Immature natural killer cell (primary cell): ENCODE results near the gene PDLIM5. TPM values are rescaled to one million over a fixed set of nuclear protein-coding genes. Genes with fewer than 3 reads are reported as not detected.

ENCODE experiments used
- DNase-seq, 3 donors: peaks; one replicate each; pipeline ENCODE4 v3.0.0; 2022; ENCODE audit warnings: mixed read lengths in 1 of 3
- H3K27ac Mint-ChIP-seq, 6 donors: one replicate each; pipeline ENCODE4 v1.8.0; 2020; ENCODE audit warnings: mixed read lengths in 6 of 6, mild to moderate bottlenecking in 5 of 6, inconsistent platforms in 4 of 6, moderate library complexity in 3 of 6
- H3K27me3 Mint-ChIP-seq, 3 donors: one replicate each; pipeline ENCODE4 v1.8.0; 2020 to 2021; ENCODE audit warnings: low read depth in 3 of 3, mild to moderate bottlenecking in 3 of 3, mixed read lengths in 3 of 3, moderate library complexity in 3 of 3, inconsistent platforms in 1 of 3
- H3K36me3 Mint-ChIP-seq, 3 donors: one replicate each; pipeline ENCODE4 v1.8.0; 2020; ENCODE audit warnings: mixed read lengths in 3 of 3, inconsistent platforms in 2 of 3, mild to moderate bottlenecking in 2 of 3
- H3K4me1 Mint-ChIP-seq, 2 donors: one replicate each; pipeline ENCODE4 v1.8.0; 2020; ENCODE audit warnings: inconsistent platforms in 2 of 2, mild to moderate bottlenecking in 2 of 2, mixed read lengths in 2 of 2, moderate library complexity in 1 of 2
- H3K4me3 Mint-ChIP-seq, 5 donors: one replicate each; pipeline ENCODE4 v1.8.0; 2020; ENCODE audit warnings: mild to moderate bottlenecking in 5 of 5, mixed read lengths in 5 of 5, inconsistent platforms in 3 of 5, moderate library complexity in 3 of 5
- H3K9me3 Mint-ChIP-seq, 6 donors: one replicate each; pipeline ENCODE4 v1.8.0; 2020; ENCODE audit warnings: mild to moderate bottlenecking in 6 of 6, mixed read lengths in 6 of 6, inconsistent platforms in 4 of 6, moderate library complexity in 3 of 6
- polyA plus RNA-seq, 3 donors: library from polyadenylated mRNA; unstranded; fragments of 300-500 nt; fragmentation: Illumina TruSeq; gene quantifications; one replicate each; pipeline ENCODE4 v1.2.3, GENCODE V29; 2021

The PDLIM5 gene
- polyA plus RNA-seq, 3 donors from 2014 or later: 38.7 to 57.1 (median 55.8) TPM

GRCh38 chr4:94559351-94559806 is 107.6 kb downstream of the PDLIM5 start:
- DNase-seq: no peak
- Mint-ChIP-seq H3K27me3 (peaks cover 0 to 3% (median 0%) of the 10 kb centered on the region in 3 donors), H3K4me3 (no peak overlapping the region), H3K36me3 (peaks cover 0 to 3% (median 0%) of the 10 kb centered on the region in 3 donors), H3K4me1 (no peaks in the 10 kb centered on the region), H3K9me3 (no peaks in the 10 kb centered on the region), H3K27ac (no peak overlapping the region)

- Mint-ChIP-seq H3K27ac (no peak overlapping the region), H3K27me3 (peaks cover 0 to 3% (median 0%) of the 10 kb centered on the region in 3 donors), H3K4me3 (no peak overlapping the region), H3K36me3 (no peaks in the 10 kb centered on the region), H3K4me1 (no peaks in the 10 kb centered on the region), H3K9me3 (no peaks in the 10 kb centered on the region)
- DNase-seq: no peak
These were observed 109.7 kb downstream of the PDLIM5 start for GRCh38 chr4:94561249-94562024.

GRCh38 chr4:94562285-94562684 is 110.5 kb downstream of the PDLIM5 start:
- no peaks in the 10 kb centered on the region for H3K27me3 Mint-ChIP-seq
- H3K27ac Mint-ChIP-seq: no peak overlapping the region
- H3K9me3 Mint-ChIP-seq: no peaks in the 10 kb centered on the region

GRCh38 chr4:94564252-94564651 is 112.5 kb downstream of the PDLIM5 start:
- H3K4me3 Mint-ChIP-seq: no peak overlapping the region
- H3K36me3 Mint-ChIP-seq: no peaks in the 10 kb centered on the region
- H3K27me3 Mint-ChIP-seq: no peaks in the 10 kb centered on the region
- no peak overlapping the region for H3K27ac Mint-ChIP-seq
- no peak for DNase-seq
- H3K4me1 Mint-ChIP-seq: peaks cover 10 to 19% of the 10 kb centered on the region in 2 donors
- no peaks in the 10 kb centered on the region for H3K9me3 Mint-ChIP-seq

More at GRCh38 chr4:94562285-94562684, 110.5 kb downstream of the PDLIM5 start:
- H3K4me3 Mint-ChIP-seq: no peak overlapping the region
- no peak for DNase-seq
- H3K36me3 Mint-ChIP-seq: no peaks in the 10 kb centered on the region
- peaks cover under 1 to 2% of the 10 kb centered on the region in 2 donors for H3K4me1 Mint-ChIP-seq

GRCh38 chr4:94566420-94566819 is 114.7 kb downstream of the PDLIM5 start:
- no peak overlapping the region for H3K4me3 Mint-ChIP-seq
- no peaks in the 10 kb centered on the region for H3K27me3 Mint-ChIP-seq
- no peaks in the 10 kb centered on the region for H3K9me3 Mint-ChIP-seq
- H3K4me1 Mint-ChIP-seq: peaks cover 10 to 25% of the 10 kb centered on the region in 2 donors
- no peak for DNase-seq
- no peaks in the 10 kb centered on the region for H3K36me3 Mint-ChIP-seq
- no peak overlapping the region for H3K27ac Mint-ChIP-seq

GRCh38 chr4:94567811-94568210 is 116.1 kb downstream of the PDLIM5 start:
- no peaks in the 10 kb centered on the region for H3K9me3 Mint-ChIP-seq
- no peaks in the 10 kb centered on the region for H3K27me3 Mint-ChIP-seq
- H3K4me1 Mint-ChIP-seq: peaks cover 10 to 25% of the 10 kb centered on the region in 2 donors
- DNase-seq: peak in 2 of 3 donors; percentile 6 to 11
- no peaks in the 10 kb centered on the region for H3K36me3 Mint-ChIP-seq
- H3K27ac Mint-ChIP-seq: peak overlapping the region in 5 of 6 donors; percentile 6 to 85 (median 62)
- peak overlapping the region; percentile 63 to 79 (median 76) for H3K4me3 Mint-ChIP-seq

- no peak for DNase-seq
- Mint-ChIP-seq H3K36me3 (peaks cover 0 to 5% (median 2%) of the 10 kb centered on the region in 3 donors), H3K27ac (no peak overlapping the region), H3K9me3 (no peaks in the 10 kb centered on the region), H3K4me1 (peaks cover 10 to 25% of the 10 kb centered on the region in 2 donors), H3K27me3 (no peaks in the 10 kb centered on the region), H3K4me3 (no peak overlapping the region)
These were observed 118.8 kb downstream of the PDLIM5 start for GRCh38 chr4:94570558-94570957.

- no peak for DNase-seq
- Mint-ChIP-seq H3K4me3 (no peak overlapping the region), H3K27ac (no peak overlapping the region), H3K36me3 (peaks cover 0 to 13% (median 10%) of the 10 kb centered on the region in 3 donors), H3K4me1 (peaks cover 10 to 25% of the 10 kb centered on the region in 2 donors), H3K9me3 (no peaks in the 10 kb centered on the region), H3K27me3 (no peaks in the 10 kb centered on the region)
These were observed 119.6 kb downstream of the PDLIM5 start for GRCh38 chr4:94571298-94571697.

GRCh38 chr4:94571715-94572114 is 120.0 kb downstream of the PDLIM5 start:
- DNase-seq: no peak
- Mint-ChIP-seq H3K4me1 (peaks cover 10 to 25% of the 10 kb centered on the region in 2 donors), H3K9me3 (no peaks in the 10 kb centered on the region), H3K27me3 (no peaks in the 10 kb centered on the region), H3K27ac (no peak overlapping the region), H3K4me3 (no peak overlapping the region), H3K36me3 (peaks cover 0 to 14% (median 11%) of the 10 kb centered on the region in 3 donors)

GRCh38 chr4:94574050-94574449 is 122.3 kb downstream of the PDLIM5 start:
- H3K27me3 Mint-ChIP-seq: no peaks in the 10 kb centered on the region
- no peaks in the 10 kb centered on the region for H3K9me3 Mint-ChIP-seq
- peaks cover 0 to 6% of the 10 kb centered on the region in 2 donors for H3K4me1 Mint-ChIP-seq
- DNase-seq: no peak
- H3K27ac Mint-ChIP-seq: no peak overlapping the region
- peaks cover 0 to 14% (median 11%) of the 10 kb centered on the region in 3 donors for H3K36me3 Mint-ChIP-seq
- H3K4me3 Mint-ChIP-seq: no peak overlapping the region

- no peak for DNase-seq
- Mint-ChIP-seq H3K4me3 (no peak overlapping the region), H3K27me3 (no peaks in the 10 kb centered on the region), H3K9me3 (no peaks in the 10 kb centered on the region), H3K27ac (no peak overlapping the region), H3K36me3 (peaks cover 2 to 18% (median 13%) of the 10 kb centered on the region in 3 donors), H3K4me1 (peaks cover 0 to 5% of the 10 kb centered on the region in 2 donors)
These were observed 122.9 kb downstream of the PDLIM5 start for GRCh38 chr4:94574616-94575015.

- no peak for DNase-seq
- Mint-ChIP-seq H3K4me3 (no peak overlapping the region), H3K4me1 (no peaks in the 10 kb centered on the region), H3K27me3 (no peaks in the 10 kb centered on the region), H3K9me3 (no peaks in the 10 kb centered on the region), H3K36me3 (peaks cover 5 to 21% (median 14%) of the 10 kb centered on the region in 3 donors), H3K27ac (no peak overlapping the region)
These were observed 123.9 kb downstream of the PDLIM5 start for GRCh38 chr4:94575652-94576051.

GRCh38 chr4:94576210-94576609 is 124.5 kb downstream of the PDLIM5 start:
- Mint-ChIP-seq H3K27ac (no peak overlapping the region), H3K27me3 (no peaks in the 10 kb centered on the region), H3K9me3 (no peaks in the 10 kb centered on the region), H3K4me3 (no peak overlapping the region), H3K4me1 (no peaks in the 10 kb centered on the region), H3K36me3 (peaks cover 5 to 21% (median 14%) of the 10 kb centered on the region in 3 donors)
- no peak for DNase-seq

GRCh38 chr4:94577136-94577535 is 125.4 kb downstream of the PDLIM5 start:
- Mint-ChIP-seq H3K4me1 (no peaks in the 10 kb centered on the region), H3K36me3 (peaks cover 5 to 21% (median 14%) of the 10 kb centered on the region in 3 donors), H3K27ac (no peak overlapping the region), H3K9me3 (no peaks in the 10 kb centered on the region), H3K27me3 (no peaks in the 10 kb centered on the region), H3K4me3 (no peak overlapping the region)
- DNase-seq: no peak
